Measurements from ENCODE around the gene MRPL2. TPM values are rescaled to one million over a fixed set of nuclear protein-coding genes. Genes with fewer than 3 reads are reported as not detected.
A peak's percentile ranks its signal among the peaks of the same experiment; 100 is the strongest.

The MRPL2 gene
- total RNA-seq, 1 experiment from 2014 or later = 125 TPM

DNA sequence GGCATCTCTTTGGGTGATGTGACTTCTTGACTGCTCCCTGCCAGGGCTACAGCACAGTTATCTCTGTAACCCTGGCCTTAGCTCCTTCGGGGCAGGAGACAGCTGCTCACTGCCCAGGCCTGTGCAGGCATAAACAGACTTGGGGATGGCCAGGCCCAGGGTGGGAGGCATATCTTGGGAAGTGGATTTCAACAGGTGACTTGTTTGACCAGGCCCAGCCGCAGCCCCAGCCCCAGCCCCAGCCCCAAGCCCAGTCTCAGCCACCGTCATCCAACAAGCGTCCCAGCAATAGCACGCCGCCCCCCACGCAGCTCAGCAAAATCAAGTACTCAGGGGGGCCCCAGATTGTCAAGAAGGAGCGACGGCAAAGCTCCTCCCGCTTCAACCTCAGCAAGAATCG lies 53.0 kb downstream of the MRPL2 start:
- H3K27me3 Mint-ChIP-seq (ENCODE audit: unreplicated experiment) = no peaks in the 10 kb centered on the region
- no peak overlapping the region for H3K4me3 Mint-ChIP-seq (ENCODE audit: low read depth, unreplicated experiment)
- intact Hi-C loops (cut with micrococcal nuclease; ENCODE audit: unreplicated experiment) = no loop called here
- H3K9me3 Mint-ChIP-seq (ENCODE audit: low read depth, unreplicated experiment) = no peaks in the 10 kb centered on the region
- H3K27ac Mint-ChIP-seq (ENCODE audit: unreplicated experiment) = peak overlapping the region; percentile 12
- no TSS peak for BruUV-seq (replicated peaks)
- no peak for DNase-seq
- CTCF ChIA-PET = interaction anchor here (0.7 to 1.3 kb wide), 2 partner anchors 27 to 77 kb away, joined by 4 read pairs; partner anchors contain the start of gene CNPY3
- no peaks in the 10 kb centered on the region for H3K4me1 Mint-ChIP-seq (ENCODE audit: low read depth, unreplicated experiment)
- peaks cover 16% of the 10 kb centered on the region for H3K36me3 Mint-ChIP-seq (ENCODE audit: insufficient read depth, unreplicated experiment)
- TF ChIP-seq, protein P1, sequence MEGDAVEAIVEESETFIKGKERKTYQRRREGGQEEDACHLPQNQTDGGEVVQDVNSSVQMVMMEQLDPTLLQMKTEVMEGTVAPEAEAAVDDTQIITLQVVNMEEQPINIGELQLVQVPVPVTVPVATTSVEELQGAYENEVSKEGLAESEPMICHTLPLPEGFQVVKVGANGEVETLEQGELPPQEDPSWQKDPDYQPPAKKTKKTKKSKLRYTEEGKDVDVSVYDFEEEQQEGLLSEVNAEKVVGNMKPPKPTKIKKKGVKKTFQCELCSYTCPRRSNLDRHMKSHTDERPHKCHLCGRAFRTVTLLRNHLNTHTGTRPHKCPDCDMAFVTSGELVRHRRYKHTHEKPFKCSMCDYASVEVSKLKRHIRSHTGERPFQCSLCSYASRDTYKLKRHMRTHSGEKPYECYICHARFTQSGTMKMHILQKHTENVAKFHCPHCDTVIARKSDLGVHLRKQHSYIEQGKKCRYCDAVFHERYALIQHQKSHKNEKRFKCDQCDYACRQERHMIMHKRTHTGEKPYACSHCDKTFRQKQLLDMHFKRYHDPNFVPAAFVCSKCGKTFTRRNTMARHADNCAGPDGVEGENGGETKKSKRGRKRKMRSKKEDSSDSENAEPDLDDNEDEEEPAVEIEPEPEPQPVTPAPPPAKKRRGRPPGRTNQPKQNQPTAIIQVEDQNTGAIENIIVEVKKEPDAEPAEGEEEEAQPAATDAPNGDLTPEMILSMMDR (IDR thresholded peaks at IDR 0.05; ENCODE audit: unreplicated experiment) = no peak

GRCh38 chr6:43005844-43006243 lies 53.4 kb downstream of the MRPL2 start:
- CTCF ChIA-PET = interaction anchor here (0.7 to 1.3 kb wide), 3 partner anchors 15 to 77 kb away, joined by 3 to 4 read pairs (median 4); partner anchors contain the start of genes CNPY3 and RRP36
- Mint-ChIP-seq H3K27ac (ENCODE audit: unreplicated experiment) (peak overlapping the region; percentile 12), H3K9me3 (ENCODE audit: low read depth, unreplicated experiment) (no peaks in the 10 kb centered on the region), H3K36me3 (ENCODE audit: insufficient read depth, unreplicated experiment) (peaks cover 16% of the 10 kb centered on the region), H3K27me3 (ENCODE audit: unreplicated experiment) (no peaks in the 10 kb centered on the region), H3K4me3 (ENCODE audit: low read depth, unreplicated experiment) (no peak overlapping the region), H3K4me1 (ENCODE audit: low read depth, unreplicated experiment) (no peaks in the 10 kb centered on the region)
- no peak for DNase-seq
- TF ChIP-seq, protein P1 (IDR thresholded peaks at IDR 0.05; ENCODE audit: unreplicated experiment) = no peak
- BruUV-seq (replicated peaks) = no TSS peak
- intact Hi-C loops (cut with micrococcal nuclease; ENCODE audit: unreplicated experiment) = no loop called here

Other genes with a start within 250 kb of the MRPL2 start
- 144 and 154 TPM in 2 replicates for gene RPL7L1, start 179.8 kb downstream of the MRPL2 start, total RNA-seq (2022)
- not detected in 2 replicates for gene PTCRA, start 143.4 kb downstream of the MRPL2 start, total RNA-seq (2022)
- gene CNPY3, start 130.0 kb downstream of the MRPL2 start, total RNA-seq (2022) = 57.9 and 60.7 TPM in 2 replicates
- 0.45 TPM in 1 of 2 replicates, not detected in the other for gene GNMT, start 98.7 kb downstream of the MRPL2 start, total RNA-seq (2022)
- 27.8 and 28.4 TPM in 2 replicates for gene PEX6, start 80.3 kb downstream of the MRPL2 start, total RNA-seq (2022)
- gene PPP2R5D, start 74.9 kb downstream of the MRPL2 start, total RNA-seq (2022) = 49.4 and 55.8 TPM in 2 replicates
- gene MEA1, start 45.5 kb downstream of the MRPL2 start, total RNA-seq (2022) = 110 and 115 TPM in 2 replicates
- 85.9 and 95.7 TPM in 2 replicates for gene KLHDC3, start 45.2 kb downstream of the MRPL2 start, total RNA-seq (2022)
- gene RRP36, start 37.8 kb downstream of the MRPL2 start, total RNA-seq (2022) = 94.9 and 101 TPM in 2 replicates
- 25.5 and 25.9 TPM in 2 replicates for gene CUL7, start 5.6 kb downstream of the MRPL2 start, total RNA-seq (2022)
- 42.1 and 50.7 TPM in 2 replicates for gene KLC4, start 197 bp upstream of the MRPL2 start, total RNA-seq (2022)
- 49.7 and 66.0 TPM in 2 replicates for gene PTK7, start 16.9 kb upstream of the MRPL2 start, total RNA-seq (2022)
- gene SRF, start 111.8 kb upstream of the MRPL2 start, total RNA-seq (2022) = 43.4 and 48.0 TPM in 2 replicates
- gene CUL9, start 122.8 kb upstream of the MRPL2 start, total RNA-seq (2022) = 73.1 and 82.8 TPM in 2 replicates
- 82.6 and 86.8 TPM in 2 replicates for gene DNPH1, start 170.0 kb upstream of the MRPL2 start, total RNA-seq (2022)
- 0.17 and 0.29 TPM in 2 replicates for gene TTBK1, start 184.0 kb upstream of the MRPL2 start, total RNA-seq (2022)
- gene SLC22A7, start 238.8 kb upstream of the MRPL2 start, total RNA-seq (2022) = not detected in 2 replicates
- 2.3 and 5.4 TPM in 2 replicates for gene CRIP3, start 249.4 kb upstream of the MRPL2 start, total RNA-seq (2022)